HCT116 (cell line): ENCODE measurements around the gene LTA4H. TPM values are rescaled to one million over a fixed set of nuclear protein-coding genes. Genes with fewer than 3 reads are reported as not detected.

ENCODE experiments used
- ATAC-seq: fragments of 200-7000 bp; cut with Tn5 transposase; 2 replicates; pipeline ENCODE4 v1.9.1; 2020; ENCODE audit warnings: mild to moderate bottlenecking, moderate library complexity
- BruUV-seq: library from RNA; stranded (reverse); fragments of 400-500 nt; replicated peaks from 2 replicates; lab custom pipeline; 2021; lab: Mats Ljungman, UMichigan
- CTCF ChIA-PET: fragments of 300-600 bp; sonication (Branson Sonifier 250); formaldehyde crosslinking; loops from one replicate; lab custom pipeline; 2021; ENCODE audit warnings: antibody characterized with exemption; lab: Charles Lee
- POLR2A ChIA-PET: fragments of 300-600, 350-600 bp; sonication (Branson Sonifier 250); formaldehyde crosslinking; loops from one replicate; lab custom pipeline; 2021; ENCODE audit warnings: antibody characterized with exemption; lab: Charles Lee
- RAD21 ChIA-PET, 2 experiments: fragments of 300-600 bp; sonication (Branson Sonifier 250); formaldehyde crosslinking; loops; one replicate each; lab custom pipeline; 2023; ENCODE audit warnings: low total read pairs in 2 of 2; ENCODE audit not compliant: uncharacterized antibody in 2 of 2, unreplicated experiment in 2 of 2, low non-redundant PET in 1 of 2; lab: Charles Lee
- DNase-seq: peaks from one replicate; pipeline ENCODE4 v3.0.0-alpha.2; 2010; ENCODE audit warnings: low read depth, low spot score
- H2AFZ ChIP-seq: fragments of 200-600 bp; shearing (Covaris generic), sonication (generic); 2 replicates; pipeline ENCODE4 v1.6.1; 2017; ENCODE audit warnings: low read depth, mixed run types, mixed read lengths, antibody characterized with exemption, low read length; ENCODE audit not compliant: poor library complexity, severe bottlenecking
- H3K27ac ChIP-seq: 2 replicates; pipeline ENCODE4 v1.5.1; 2012; ENCODE audit warnings: low read depth, low read length
- H3K27me3 ChIP-seq: fragments of 200-600 bp; sonication (generic); 2 replicates; pipeline ENCODE4 v1.6.1; 2016; ENCODE audit warnings: mixed run types, low read length, mixed read lengths; ENCODE audit not compliant: insufficient read depth
- H3K36me3 ChIP-seq, 2 experiments: fragments of 200-500 bp in 1 of 2; fragments of 200-600 bp in 1 of 2; sonication (Bioruptor generic) in 1 of 2; sonication (generic) in 1 of 2; 2 replicates each; pipeline versions ENCODE4 v1.5.1 to v1.6.1; 2014 to 2016; ENCODE audit warnings: low read length in 2 of 2, inconsistent platforms in 1 of 2, mixed read lengths in 1 of 2, mixed run types in 1 of 2; ENCODE audit not compliant: insufficient read depth in 2 of 2, control insufficient read depth in 1 of 2
- H3K4me1 ChIP-seq, 2 experiments: fragments of 200-600 bp in 1 of 2; sonication (generic) in 1 of 2; 2 replicates each; pipeline versions ENCODE4 v1.5.1 to v1.6.1; 2012 to 2017; ENCODE audit warnings: low read length in 2 of 2, inconsistent platforms in 1 of 2, mild to moderate bottlenecking in 1 of 2, mixed read lengths in 1 of 2, mixed run types in 1 of 2, moderate library complexity in 1 of 2; ENCODE audit not compliant: insufficient read depth in 2 of 2, control insufficient read depth in 1 of 2
- H3K4me2 ChIP-seq: fragments of 200-600 bp; sonication (generic); 2 replicates; pipeline ENCODE4 v1.6.1; 2017; ENCODE audit warnings: mixed run types, low read length, mixed read lengths
- H3K4me3 ChIP-seq, 2 experiments: fragments of 200-600 bp in 1 of 2; sonication (generic) in 1 of 2; replicated peaks in 1 of 2; 2 replicates each; pipeline ENCODE4 v1.5.1; 2011 to 2016; ENCODE audit warnings: low read length in 2 of 2, control low read depth in 1 of 2, low read depth in 1 of 2, mild to moderate bottlenecking in 1 of 2, mixed read lengths in 1 of 2, mixed run types in 1 of 2
- H3K79me2 ChIP-seq: fragments of 200-600 bp; sonication (generic); 2 replicates; pipeline ENCODE4 v1.6.1; 2017; ENCODE audit warnings: mild to moderate bottlenecking, mixed run types, low read length, moderate library complexity, mixed read lengths; ENCODE audit not compliant: insufficient read depth
- H3K9ac ChIP-seq: fragments of 200-600 bp; sonication (generic); 2 replicates; pipeline ENCODE4 v1.6.1; 2016; ENCODE audit warnings: low read length, mixed read lengths
- H3K9me2 ChIP-seq: fragments of 200-600 bp; sonication (generic), shearing (Covaris generic); 2 replicates; pipeline ENCODE4 v1.6.1; 2017; ENCODE audit warnings: mixed run types, mild to moderate bottlenecking, moderate library complexity; ENCODE audit not compliant: insufficient read depth
- H3K9me3 ChIP-seq, 2 experiments: fragments of 200-500 bp in 1 of 2; fragments of 200-600 bp in 1 of 2; sonication (Bioruptor generic) in 1 of 2; sonication (generic) in 1 of 2; 2 replicates each; pipeline ENCODE4 v1.6.1; 2014 to 2017; ENCODE audit warnings: low read length in 2 of 2, mixed read lengths in 2 of 2, inconsistent platforms in 1 of 2, low read depth in 1 of 2, mild to moderate bottlenecking in 1 of 2, mixed run types in 1 of 2, moderate library complexity in 1 of 2; ENCODE audit not compliant: control insufficient read depth in 1 of 2, insufficient read depth in 1 of 2
- H4K20me1 ChIP-seq: fragments of 200-600 bp; sonication (generic), shearing (Covaris generic); 2 replicates; pipeline ENCODE4 v1.6.1; 2017; ENCODE audit warnings: mixed run types, mild to moderate bottlenecking, moderate library complexity; ENCODE audit not compliant: insufficient read depth
- EGR1 ChIP-seq: IDR thresholded peaks from 2 replicates; pipeline ENCODE4 v1.6.1; 2012; ENCODE audit warnings: low read depth
- ELF1 ChIP-seq: IDR thresholded peaks from 2 replicates; pipeline ENCODE4 v1.6.1; 2012; ENCODE audit warnings: low read depth, borderline replicate concordance
- REST ChIP-seq: IDR thresholded peaks from 2 replicates; pipeline ENCODE4 v1.6.1; 2012; ENCODE audit warnings: low read depth
- SIN3A ChIP-seq: IDR thresholded peaks from 2 replicates; pipeline ENCODE4 v1.6.1; 2012; ENCODE audit warnings: low read depth
- intact Hi-C: fragments of 100-400 bp; cut with micrococcal nuclease; formaldehyde crosslinking; loops from 2 replicates; pipeline ENCODE4 v1.10.0; 2022
- total RNA-seq: library from RNA; stranded (reverse); gene quantifications from one replicate; pipeline ENCODE4 v1.2.1, GENCODE V29; 2021; ENCODE audit not compliant: unreplicated experiment

The LTA4H gene
- total RNA-seq, 1 experiment from 2014 or later, result 163 TPM

- Histone ChIP-seq H3K36me3 (no peaks in the 10 kb centered on the region), H3K27ac (no peak overlapping the region), H3K27me3 (no peaks in the 10 kb centered on the region), H3K4me1 (peaks cover 0 to 16% of the 10 kb centered on the region in 2 experiments; a peak in 2 of 4 replicates), H3K4me3 (no peak overlapping the region), H3K9me3 (no peaks in the 10 kb centered on the region), H2AFZ (no peak overlapping the region), H3K9ac (no peak overlapping the region), H3K79me2 (no peaks in the 10 kb centered on the region), H3K9me2 (no peaks in the 10 kb centered on the region), H3K4me2 (no peak overlapping the region), H4K20me1 (no peaks in the 10 kb centered on the region)
- ATAC-seq, result no peak
- no peak for DNase-seq
- TF ChIP-seq REST (no peak), SIN3A (no peak), ELF1 (no peak), EGR1 (no peak)
- CTCF ChIA-PET, result interaction anchor here (1.0 to 1.4 kb wide), 2 partner anchors 59 to 142 kb away, joined by 4 read pairs; no protein-coding TSS in a partner anchor
- RAD21 ChIA-PET, result no interaction called here
- POLR2A ChIA-PET, result no interaction called here
- BruUV-seq, result no TSS peak
- intact Hi-C loops, result no loop called here
Observed at GRCh38 chr12:96073346-96074330, 38.3 kb upstream of the LTA4H start.
